Lower leg skin (tissue), 4 donors: ENCODE data around the gene WFDC10B. TPM values are rescaled to one million over a fixed set of nuclear protein-coding genes. Genes with fewer than 3 reads are reported as not detected.

ENCODE experiments used
- DNase-seq, 2 donors: peaks; one replicate each; pipeline ENCODE4 v3.0.0-alpha.2; 2019; ENCODE audit warnings: low spot score in 2 of 2
- H3K4me3 ChIP-seq: fragments of 200-600 bp; sonication (generic); 2 replicates; pipeline ENCODE4 v1.5.1; 2017; ENCODE audit warnings: mild to moderate bottlenecking, low read depth; ENCODE audit not compliant: poor library complexity, severe bottlenecking
- CTCF ChIP-seq, 3 donors: fragments of 450-650 bp; IDR thresholded peaks; one replicate each; pipeline ENCODE4 v1.5.1; 2016; ENCODE audit warnings: antibody characterized with exemption in 3 of 3, mild to moderate bottlenecking in 3 of 3, moderate library complexity in 2 of 3
- POLR2A ChIP-seq, 2 donors: fragments of 450-650 bp; IDR thresholded peaks; one replicate each; pipeline ENCODE4 v1.6.1; 2016 to 2017; ENCODE audit warnings: antibody characterized with exemption in 2 of 2, mild to moderate bottlenecking in 1 of 2, moderate library complexity in 1 of 2
- WGBS, 2 donors: methylation state at CpG; one replicate each; pipeline ENCODE4 v1.1.5; 2018; 5-methylcytosine and 5-hydroxymethylcytosine counted together
- intact Hi-C: fragments of 100-400 bp; cut with DNase I; formaldehyde crosslinking; loops from one replicate; pipeline ENCODE4 v1.15.0; 2023; ENCODE audit warnings: low total_unique reads
- total RNA-seq, 4 donors: library from RNA; depleted of rRNA; stranded (reverse); fragments of >200 nt; gene quantifications; one replicate each; pipeline ENCODE4 v1.1.0, GENCODE V29; 2016

Gene WFDC10B
- 1 to 10 TPM in 1 of 4 donors, under 1 TPM in 1, not detected in 2; 0.54 to 1.9 TPM for total RNA-seq

GRCh38 chr20:45704969-45705637, at the start of gene WFDC10B:
Gene WFDC10B, minus strand, starts transcription at chr20:45705019. Its CDS starts 19,027 bp downstream, at chr20:45685992.
- 83 to 87% methylated on average over 1 of the region's 1 CpG for WGBS, 2 donors
- intact Hi-C loops: no loop called here

GRCh38 chr20:45752746-45753145, 47.9 kb upstream of the WFDC10B start:
- intact Hi-C loops: no loop called here

More at GRCh38 chr20:45704969-45705637, at the start of gene WFDC10B:
- no peak for DNase-seq
- no peak for TF ChIP-seq CTCF (IDR thresholded peaks at IDR 0.05)
- TF ChIP-seq POLR2A (IDR thresholded peaks at IDR 0.05): no peak
- no peak within 1 kb of the TSS for H3K4me3 ChIP-seq

GRCh38 chr20:45751721-45752120, 46.9 kb upstream of the WFDC10B start:
- no peak for TF ChIP-seq POLR2A (IDR thresholded peaks at IDR 0.05)
- TF ChIP-seq CTCF (IDR thresholded peaks at IDR 0.05): no peak
- intact Hi-C loops: no loop called here
- H3K4me3 ChIP-seq: no peak overlapping the region
- whole genome bisulfite sequencing, 2 donors: 89 to 92% methylated on average over 1 of the region's 1 CpG
- no peak for DNase-seq

More at GRCh38 chr20:45752746-45753145, 47.9 kb upstream of the WFDC10B start:
- WGBS, 2 donors: 87 to 97% methylated on average over 3 of the region's 3 CpGs
- no peak for DNase-seq
- H3K4me3 ChIP-seq: no peak overlapping the region
- no peak for TF ChIP-seq POLR2A (IDR thresholded peaks at IDR 0.05)
- no peak for TF ChIP-seq CTCF (IDR thresholded peaks at IDR 0.05)

GRCh38 chr20:45745015-45745414, 40.2 kb upstream of the WFDC10B start:
- intact Hi-C loops: no loop called here
- H3K4me3 ChIP-seq: no peak overlapping the region
- TF ChIP-seq CTCF (IDR thresholded peaks at IDR 0.05) (no peak), POLR2A (IDR thresholded peaks at IDR 0.05) (no peak)
- no peak for DNase-seq

DNA sequence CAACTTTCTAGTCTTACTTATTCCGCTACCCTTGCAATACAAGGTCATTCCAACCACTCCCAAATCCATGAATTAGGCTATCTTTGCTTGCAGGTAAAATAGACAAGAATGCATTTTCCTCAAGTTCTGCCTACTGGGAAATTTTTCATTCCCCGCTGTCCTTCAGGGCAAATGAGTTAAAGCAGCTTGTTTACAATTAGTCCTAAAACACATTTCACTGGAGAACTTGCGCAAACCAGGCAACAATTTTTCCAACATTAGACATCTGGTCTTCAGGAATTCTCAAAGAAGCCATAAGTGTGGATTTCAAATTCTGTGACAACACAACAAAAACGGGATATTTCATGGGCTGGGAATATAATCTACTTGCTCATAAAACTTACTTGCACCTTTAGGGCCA, 37.8 kb upstream of the WFDC10B start:
- no peak overlapping the region for H3K4me3 ChIP-seq
- WGBS, 2 donors: 82 to 85% methylated on average over 4 of the region's 4 CpGs
- DNase-seq: no peak
- TF ChIP-seq CTCF (IDR thresholded peaks at IDR 0.05) (no peak), POLR2A (IDR thresholded peaks at IDR 0.05) (no peak)
- intact Hi-C loops: no loop called here

- 86 to 94% methylated on average over 17 to 18 of the region's 23 CpGs for WGBS, 2 donors
- intact Hi-C loops: no loop called here
- no peak overlapping the region for H3K4me3 ChIP-seq
- no peak for DNase-seq
- TF ChIP-seq POLR2A (IDR thresholded peaks at IDR 0.05): no peak
- no peak for TF ChIP-seq CTCF (IDR thresholded peaks at IDR 0.05)
These were observed 31.2 kb upstream of the WFDC10B start for GRCh38 chr20:45735988-45736387.
